Activated CD4-positive, CD25-positive, alpha-beta regulatory T cell treated with anti-CD3 and anti-CD28 coated beads, Interleukin-2, amount 50 U/mL, for 24 hours (primary cell): ENCODE measurements around the gene AVPR2.

Experiments
- ATAC-seq, 2 donors: fragments of 150-1000 bp; cut with Tn5 transposase; one replicate each; pipeline ENCODE4 v1.10.0; 2021; ENCODE audit warnings: mild to moderate bottlenecking in 1 of 2, moderate library complexity in 1 of 2

Gene AVPR2

GRCh38 chrX:153871946-153872878 lies 32.3 kb upstream of the AVPR2 start:
- ATAC-seq = no peak

DNA sequence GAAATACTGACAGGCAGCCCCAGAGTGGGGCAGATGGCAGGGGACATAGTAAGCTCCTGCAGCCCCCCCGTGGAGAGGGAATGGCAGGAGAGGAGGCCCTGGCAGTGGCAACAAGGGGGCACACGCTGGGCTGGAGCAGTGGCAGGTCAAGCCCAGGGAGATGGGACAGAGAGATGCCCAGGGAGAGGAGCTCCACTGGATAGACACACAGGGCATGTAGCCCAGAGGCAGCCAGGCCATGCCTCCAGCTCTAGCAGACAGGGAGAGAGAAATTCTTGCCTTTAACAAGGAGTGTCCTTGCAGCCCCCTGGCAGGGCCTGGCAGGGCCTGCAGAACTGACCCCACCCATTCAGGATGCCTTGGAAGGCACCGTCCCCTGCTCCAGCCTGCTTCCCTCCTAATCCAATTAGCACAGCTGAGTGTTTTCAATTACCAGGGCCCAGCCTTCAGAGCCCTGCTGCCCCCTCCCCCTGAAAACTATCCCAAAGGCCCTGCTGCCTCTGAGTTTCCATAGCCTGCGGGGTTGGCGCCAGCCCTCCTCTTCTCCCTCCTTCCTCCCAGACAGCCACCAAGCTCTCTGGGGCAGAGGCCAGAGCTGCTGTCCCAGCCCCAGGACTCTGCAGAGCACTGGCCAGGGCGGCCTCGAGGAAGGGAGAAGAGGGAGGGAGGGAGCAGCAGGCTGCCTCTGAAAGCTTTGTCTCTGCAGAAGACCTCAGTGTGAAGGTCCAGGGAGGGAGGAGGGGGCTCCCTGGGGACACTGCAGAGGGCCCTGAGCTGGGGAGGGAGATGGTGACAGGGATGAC lies 31.0 kb upstream of the AVPR2 start:
- ATAC-seq = no peak

DNA sequence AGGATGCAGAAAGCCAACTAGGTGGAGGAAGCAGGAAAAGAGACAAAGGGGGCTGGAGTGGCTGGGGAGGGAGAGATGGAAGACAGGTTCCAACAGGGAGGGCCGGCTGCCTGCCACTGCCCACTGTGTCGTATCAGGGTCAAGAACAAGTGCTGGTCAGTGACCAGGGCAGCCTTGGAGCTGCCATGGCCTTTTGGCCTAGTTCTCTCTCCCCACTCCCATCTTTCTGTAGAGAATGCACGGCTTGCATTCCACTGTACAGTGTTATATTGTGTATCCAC lies 30.4 kb upstream of the AVPR2 start:
- no peak for ATAC-seq

- no peak for ATAC-seq
These were observed 29.9 kb upstream of the AVPR2 start for GRCh38 chrX:153874366-153875125.

GRCh38 chrX:153875391-153876111 lies 28.9 kb upstream of the AVPR2 start:
- peak in 1 of 2 donors; percentile 51 for ATAC-seq

DNA sequence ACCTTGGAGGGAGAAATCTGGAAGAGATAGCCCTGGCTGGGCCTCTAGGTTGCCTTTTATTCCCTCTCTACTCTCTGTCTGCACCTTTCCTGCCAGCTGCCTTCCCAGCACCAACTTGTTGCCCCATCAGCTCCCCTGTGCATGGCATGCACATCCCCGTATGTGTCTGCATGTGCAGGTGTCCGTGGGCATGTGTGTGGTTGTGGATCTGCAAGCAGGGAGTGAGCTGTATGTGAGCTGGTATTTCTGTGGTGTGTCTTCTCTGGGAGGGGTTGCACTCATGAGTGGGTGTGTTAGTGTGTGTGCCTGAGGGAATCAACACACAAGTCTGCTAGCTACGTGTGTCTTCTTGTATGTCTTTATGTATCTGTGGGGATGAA lies 28.4 kb upstream of the AVPR2 start:
- no peak for ATAC-seq

- ATAC-seq = no peak
These were observed 26.8 kb upstream of the AVPR2 start for GRCh38 chrX:153877571-153878261.

DNA sequence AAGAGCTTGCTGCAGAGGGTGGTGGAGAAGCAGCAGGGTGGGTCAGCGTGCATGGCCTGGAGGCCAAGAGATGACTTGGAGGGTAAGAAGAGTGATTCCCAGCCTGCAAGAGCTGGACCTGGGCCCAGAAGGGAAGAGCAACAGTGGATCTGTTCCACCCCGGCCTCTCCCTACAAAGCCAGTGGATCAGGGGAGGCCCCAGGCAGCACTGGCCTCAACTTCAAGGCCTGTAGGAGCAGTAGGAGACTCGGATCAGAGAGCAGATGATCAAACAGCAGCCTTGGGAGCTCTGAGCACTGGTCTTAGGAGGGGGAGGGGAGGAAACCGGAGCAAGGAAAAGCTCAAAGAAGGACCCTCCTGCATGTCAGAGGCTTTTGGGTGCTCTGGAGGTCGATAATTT lies 26.1 kb upstream of the AVPR2 start:
- no peak for ATAC-seq

DNA sequence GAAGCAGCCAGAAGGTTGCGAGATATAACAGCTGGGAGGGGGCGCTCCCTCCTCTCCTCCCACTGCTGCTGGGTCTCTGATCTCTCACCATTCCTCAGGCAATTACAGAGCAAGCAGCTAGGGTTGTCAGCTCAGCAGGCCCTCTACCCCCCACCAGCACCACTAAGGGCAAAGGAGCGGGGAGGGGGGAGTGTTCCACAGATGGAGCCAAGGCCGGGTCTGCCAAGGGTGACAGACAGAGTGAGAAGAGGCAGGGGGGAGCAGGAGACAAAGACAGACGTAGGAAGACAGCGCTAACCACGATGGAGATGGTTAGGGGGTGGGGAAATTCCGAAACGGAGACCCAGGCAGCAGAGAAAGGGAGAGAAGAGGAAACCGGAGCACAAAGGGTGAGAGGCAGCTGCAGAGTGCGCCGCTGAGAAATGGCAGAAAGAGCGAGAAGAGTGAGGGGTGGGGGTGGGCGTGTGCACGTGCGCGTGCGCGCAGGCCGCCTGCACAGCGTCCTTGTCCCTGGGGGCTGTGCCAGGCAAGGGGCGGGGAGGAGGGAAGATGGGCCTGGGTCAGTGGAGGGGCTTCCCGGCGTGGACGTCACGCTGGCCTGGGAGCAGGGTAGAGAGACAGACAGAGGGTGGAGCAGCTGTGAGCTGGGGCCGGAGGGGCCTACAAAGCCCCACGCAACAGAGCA lies 25.4 kb upstream of the AVPR2 start:
- ATAC-seq = peak in 1 of 2 donors; percentile 51

GRCh38 chrX:153879741-153880439 lies 24.6 kb upstream of the AVPR2 start:
- ATAC-seq = no peak

GRCh38 chrX:153880440-153880815 lies 24.0 kb upstream of the AVPR2 start:
- ATAC-seq = no peak

- ATAC-seq = no peak
These were observed 23.2 kb upstream of the AVPR2 start for GRCh38 chrX:153881281-153881680.

DNA sequence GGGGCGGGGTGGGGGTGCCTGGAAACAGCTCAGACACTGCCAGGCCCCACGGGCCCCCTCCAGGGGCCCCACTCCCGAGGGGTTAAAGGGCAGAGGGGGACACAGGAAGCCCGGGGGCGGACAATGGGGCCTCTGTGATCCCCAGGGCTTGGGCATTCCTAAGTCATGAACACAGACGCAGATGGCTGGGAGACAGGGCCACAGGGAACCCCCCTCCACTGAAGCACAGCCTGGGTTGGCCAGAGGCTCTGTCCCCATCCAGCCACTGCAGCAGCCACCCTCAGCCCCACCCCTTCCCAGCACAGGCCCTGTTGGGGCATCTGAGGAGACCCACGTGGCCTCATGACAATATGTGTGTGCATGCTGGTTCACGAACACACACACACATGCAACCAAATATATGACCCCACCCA lies 22.4 kb upstream of the AVPR2 start:
- ATAC-seq = no peak

GRCh38 chrX:153882557-153882956 lies 21.9 kb upstream of the AVPR2 start:
- no peak for ATAC-seq

DNA sequence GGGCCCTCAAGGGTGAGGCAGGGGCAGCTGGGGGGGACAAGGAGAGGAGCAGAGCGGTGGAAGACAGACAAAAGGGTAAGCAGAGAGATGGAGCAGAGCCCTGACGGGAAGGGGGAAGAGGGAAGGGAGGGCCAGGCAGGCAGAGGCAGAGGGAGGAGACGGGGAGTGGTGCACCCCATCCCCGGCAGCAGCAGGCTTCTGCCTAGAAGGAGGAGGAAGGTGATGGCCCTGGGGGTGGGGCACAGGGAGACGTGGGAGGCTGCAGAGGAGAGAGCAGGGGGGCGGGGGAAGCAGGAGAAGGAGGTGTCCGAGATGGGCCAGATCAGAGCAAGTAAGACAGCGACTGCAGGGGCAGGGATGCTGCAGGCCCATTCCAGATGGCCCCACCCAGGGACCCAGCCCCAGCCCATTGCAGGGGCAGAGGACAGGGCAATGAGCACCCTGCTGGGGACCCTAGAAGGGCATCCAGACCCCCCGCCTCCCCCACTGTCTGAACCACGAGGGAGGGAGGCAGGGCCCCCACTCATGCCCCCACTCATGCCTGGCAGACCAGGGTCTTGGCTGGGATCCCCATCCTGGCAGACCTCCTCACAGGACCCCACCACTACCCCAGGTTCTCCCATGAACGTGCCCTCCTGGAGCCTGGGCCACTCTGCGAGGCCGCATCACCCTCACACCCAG lies 21.2 kb upstream of the AVPR2 start:
- no peak for ATAC-seq

DNA sequence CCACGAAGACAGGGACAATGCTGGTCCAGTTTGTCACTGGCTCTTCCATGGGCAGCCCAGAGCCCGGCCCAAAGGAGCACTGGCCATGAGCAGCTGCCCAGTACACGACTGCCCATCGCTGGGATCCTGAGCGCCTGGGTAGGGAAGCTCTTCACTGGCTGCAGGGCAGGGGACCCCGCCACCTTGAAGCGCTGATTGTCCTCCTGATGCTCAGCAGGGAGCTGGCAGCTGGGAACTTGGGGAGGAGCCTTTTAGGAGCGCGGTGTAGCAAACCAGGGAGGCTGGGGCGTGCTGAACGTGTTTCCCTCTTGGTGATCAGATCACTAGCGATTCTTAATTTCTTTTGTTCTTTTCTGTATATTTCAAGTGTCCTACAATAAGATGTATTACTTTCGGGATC lies 20.3 kb upstream of the AVPR2 start:
- no peak for ATAC-seq

DNA sequence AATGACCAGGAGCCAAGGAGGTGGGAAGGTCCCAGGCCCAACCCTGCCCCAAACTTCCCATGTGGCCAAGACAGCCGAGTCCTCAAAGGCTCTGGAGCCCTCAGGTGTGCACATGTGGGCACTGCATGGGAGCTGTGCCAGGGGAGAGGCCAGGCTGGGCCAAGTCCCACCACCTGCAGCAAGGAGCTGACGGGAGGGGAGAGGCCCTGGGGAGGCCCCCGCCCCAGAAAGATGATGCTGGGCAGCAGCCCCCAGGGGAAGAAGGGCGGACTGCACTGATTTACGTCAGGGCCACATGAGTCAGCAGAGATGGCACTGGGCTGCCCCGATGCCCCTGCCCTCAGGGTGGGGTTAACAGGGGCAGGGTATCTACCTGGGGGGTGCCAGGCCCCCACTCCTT lies 19.9 kb upstream of the AVPR2 start:
- no peak for ATAC-seq

DNA sequence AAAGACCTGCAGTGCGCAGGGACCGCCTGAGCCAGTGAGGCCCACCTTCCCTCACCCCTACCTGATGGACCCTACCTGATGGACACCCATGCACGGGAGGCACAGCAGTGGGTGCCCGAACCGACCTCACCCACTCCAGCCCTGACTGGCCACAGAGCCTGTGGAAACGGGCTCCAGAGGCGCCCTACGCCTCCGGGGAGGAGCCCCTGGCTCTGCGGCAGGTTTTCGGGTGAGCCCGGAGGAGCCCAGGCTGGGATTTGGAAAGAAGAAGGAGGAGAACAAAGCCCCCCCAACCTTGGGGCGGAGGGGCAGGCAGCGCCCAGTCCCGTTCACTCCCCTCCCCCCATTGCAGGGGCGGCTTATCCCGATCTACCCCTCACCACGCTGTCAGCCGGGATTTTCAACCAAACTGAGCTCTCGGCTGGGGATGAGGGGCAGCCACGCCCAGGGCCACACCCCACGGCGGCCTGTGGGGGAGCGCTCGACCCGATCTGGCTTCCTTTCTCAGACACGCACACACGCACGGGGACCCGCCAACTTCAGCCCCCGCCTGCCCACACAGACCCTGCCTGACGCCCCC lies 19.2 kb upstream of the AVPR2 start:
- no peak for ATAC-seq

DNA sequence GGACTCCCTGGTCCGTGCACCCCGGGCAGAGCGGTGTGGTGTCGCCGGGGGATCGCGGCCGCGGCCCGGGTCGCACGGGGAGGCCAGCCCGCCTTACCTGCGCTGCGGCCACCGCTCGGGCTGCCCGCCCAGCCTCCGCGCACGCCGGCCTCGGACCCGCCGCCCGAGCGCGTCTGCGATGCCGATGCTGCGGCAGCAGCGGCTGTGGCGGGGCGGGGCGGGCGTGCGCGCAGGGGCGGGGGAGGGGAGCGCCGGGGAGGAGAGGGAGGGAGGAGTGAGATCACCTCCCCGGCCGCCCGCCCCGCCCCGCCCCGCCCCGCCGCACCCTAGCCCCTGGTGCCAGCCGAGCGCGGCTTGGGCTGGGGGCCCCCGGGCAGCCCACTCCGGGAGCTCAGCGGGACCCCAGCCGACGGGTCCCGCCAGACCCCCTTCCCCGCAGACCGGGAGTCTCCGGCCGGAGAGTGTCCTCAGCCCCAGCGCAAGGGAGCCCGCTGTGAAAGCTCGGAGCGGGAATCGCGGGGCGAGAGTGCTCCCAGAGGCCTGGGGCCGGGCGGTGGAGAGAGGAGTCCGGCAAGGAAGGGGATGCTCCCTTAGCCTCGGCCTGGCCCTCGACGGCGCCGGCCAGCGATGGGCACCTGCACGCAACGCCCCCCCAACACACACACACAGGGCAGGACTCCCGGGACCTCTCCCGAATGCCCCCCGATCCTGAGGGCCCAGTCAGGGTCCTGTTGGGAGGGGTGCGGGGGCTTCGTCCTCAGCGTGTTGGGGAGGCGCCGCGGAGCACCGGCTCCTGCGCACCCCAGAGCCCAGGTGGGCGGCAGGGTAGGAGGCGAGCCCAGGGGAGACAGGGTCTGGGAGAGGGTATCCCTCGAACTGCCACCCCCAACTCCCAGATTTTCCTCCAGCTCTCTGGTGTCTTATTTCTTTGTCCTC lies 18.2 kb upstream of the AVPR2 start, which contains the start of gene L1CAM:
L1CAM (minus strand) TSS at position 206 of the 936 bp plus-strand sequence. CDS start 10,337 bp downstream, outside the sequence.
- peak in 1 of 2 donors; percentile 20 for ATAC-seq
